ENCODE measurements around the gene SLC12A4.
"Not testable (repeated sequence)": the region's sequence is repeated elsewhere in the genome, so short reads cannot be mapped to it uniquely, and the experiment has no call there.

Gene SLC12A4

GRCh38 chr16:67987460-67988160 is 19.2 kb upstream of the SLC12A4 start:
- no peak for DNase-seq (ENCODE audit: low read depth in 2 of 2)

- no peak for DNase-seq (ENCODE audit: low read depth in 2 of 2)
These were observed 18.5 kb upstream of the SLC12A4 start for GRCh38 chr16:67986949-67987348.

- no peak for DNase-seq (ENCODE audit: low read depth in 2 of 2)
These were observed 13.7 kb upstream of the SLC12A4 start for GRCh38 chr16:67982011-67982696.

- no peak for DNase-seq (ENCODE audit: low read depth in 2 of 2)
These were observed 11.7 kb upstream of the SLC12A4 start, which contains the start of gene DPEP3 for GRCh38 chr16:67979955-67980678. TSS of gene DPEP3 (minus strand) at chr16:67980499. CDS start at chr16:67980380, 119 bp downstream.

- no peak for DNase-seq (ENCODE audit: low read depth in 2 of 2)
These were observed 9.2 kb upstream of the SLC12A4 start for GRCh38 chr16:67977469-67978227.

GRCh38 chr16:67977005-67977404 is 8.6 kb upstream of the SLC12A4 start:
- DNase-seq (ENCODE audit: low read depth in 2 of 2), result no peak

GRCh38 chr16:67976205-67976604 is 7.8 kb upstream of the SLC12A4 start:
- DNase-seq (ENCODE audit: low read depth in 2 of 2), result no peak

GRCh38 chr16:67975321-67976105 is 7.1 kb upstream of the SLC12A4 start:
- DNase-seq (ENCODE audit: low read depth in 2 of 2), result no peak

- DNase-seq (ENCODE audit: low read depth in 2 of 2), result not testable (repeated sequence)
These were observed 3.8 kb upstream of the SLC12A4 start for GRCh38 chr16:67972285-67972684.

GRCh38 chr16:67971111-67971510 is 2.7 kb upstream of the SLC12A4 start:
- no peak for DNase-seq (ENCODE audit: low read depth in 2 of 2)

- DNase-seq (ENCODE audit: low read depth in 2 of 2), result no peak
These were observed 1.0 kb upstream of the SLC12A4 start for GRCh38 chr16:67969254-67970039.

GRCh38 chr16:67967958-67968399 is 458 bp downstream of the SLC12A4 start:
- no peak for DNase-seq (ENCODE audit: low read depth in 2 of 2)

GRCh38 chr16:67967183-67967957 is 1.1 kb downstream of the SLC12A4 start:
- DNase-seq (ENCODE audit: low read depth in 2 of 2), result no peak

GRCh38 chr16:67966549-67967182 is 1.8 kb downstream of the SLC12A4 start:
- no peak for DNase-seq (ENCODE audit: low read depth in 2 of 2)

- DNase-seq (ENCODE audit: low read depth in 2 of 2), result no peak
These were observed 2.5 kb downstream of the SLC12A4 start for GRCh38 chr16:67965668-67966548.

GRCh38 chr16:67964477-67965131 is 3.8 kb downstream of the SLC12A4 start:
- DNase-seq (ENCODE audit: low read depth in 2 of 2), result no peak

GRCh38 chr16:67963662-67964321 is 4.6 kb downstream of the SLC12A4 start:
- DNase-seq (ENCODE audit: low read depth in 2 of 2), result no peak

Data from activated CD4-positive, alpha-beta T cell treated with anti-CD3 and anti-CD28 coated beads for 24 hours (primary cell).